ENCODE measurements around the gene CFAP61.
"Not testable (repeated sequence)": the region's sequence is repeated elsewhere in the genome, so short reads cannot be mapped to it uniquely, and the experiment has no call there.

The CFAP61 gene

GRCh38 chr20:20089939-20090338 lies 37.6 kb downstream of the CFAP61 start:
- DNase-seq (ENCODE audit: low read depth) = no peak

DNA sequence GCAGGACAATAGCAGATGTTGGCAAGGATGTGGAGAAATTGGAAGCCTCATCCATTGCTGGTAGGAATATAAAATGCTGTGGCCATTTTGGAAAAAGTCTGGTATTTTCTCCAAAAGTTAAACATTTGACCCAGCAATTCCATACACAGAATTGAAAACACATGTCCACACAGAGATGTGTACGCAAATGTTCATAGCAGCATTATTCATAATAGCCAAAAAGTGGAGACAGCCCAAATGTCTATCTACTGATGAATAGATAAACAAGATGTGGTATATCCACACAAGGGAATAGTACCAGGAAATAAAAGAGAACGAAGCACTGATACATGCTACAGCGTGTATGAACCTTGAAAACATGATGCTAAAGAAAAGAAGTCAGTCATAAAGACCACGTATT lies 40.5 kb downstream of the CFAP61 start:
- no peak for DNase-seq (ENCODE audit: low read depth)

- DNase-seq (ENCODE audit: low read depth) = no peak
Measured at GRCh38 chr20:20094410-20094809, 42.1 kb downstream of the CFAP61 start.

DNA sequence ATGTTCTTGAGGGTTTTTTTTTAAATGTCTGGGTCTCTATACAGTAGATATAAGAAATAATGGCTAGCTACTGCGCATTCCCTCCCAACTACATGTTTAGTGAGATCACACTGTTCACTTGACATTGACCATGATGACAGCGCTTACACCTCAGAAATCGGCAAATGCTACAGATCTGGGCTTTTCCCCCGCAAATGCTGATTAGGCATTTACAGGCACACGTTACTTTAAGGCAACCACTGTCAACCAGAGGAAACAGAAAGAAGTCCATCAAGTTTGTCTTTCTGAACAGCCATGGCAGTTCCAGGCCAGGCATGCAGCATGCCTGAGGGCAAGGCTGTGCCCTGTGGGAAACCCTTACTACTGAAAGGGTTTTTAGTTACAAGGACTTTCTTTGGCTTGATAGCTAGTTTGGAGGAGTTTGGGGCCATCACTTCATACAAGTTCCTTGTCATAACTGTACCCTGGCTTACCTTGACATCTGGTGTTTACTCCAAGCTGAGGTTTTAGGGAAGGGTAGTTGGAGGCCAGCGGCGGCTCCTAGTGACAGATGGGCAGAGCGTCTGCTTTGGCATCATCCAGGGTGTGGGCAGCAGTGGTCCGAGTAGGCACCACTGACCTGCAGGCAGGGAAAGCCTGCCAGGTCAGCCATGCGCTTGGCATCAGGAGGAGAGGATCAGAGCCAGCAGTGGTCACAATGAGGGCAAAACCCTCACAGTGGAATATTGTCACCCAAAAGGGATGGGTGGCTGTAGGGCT lies 43.0 kb downstream of the CFAP61 start:
- no peak for DNase-seq (ENCODE audit: low read depth)

- DNase-seq (ENCODE audit: low read depth) = no peak
Measured at GRCh38 chr20:20096421-20096820, 44.1 kb downstream of the CFAP61 start.

DNA sequence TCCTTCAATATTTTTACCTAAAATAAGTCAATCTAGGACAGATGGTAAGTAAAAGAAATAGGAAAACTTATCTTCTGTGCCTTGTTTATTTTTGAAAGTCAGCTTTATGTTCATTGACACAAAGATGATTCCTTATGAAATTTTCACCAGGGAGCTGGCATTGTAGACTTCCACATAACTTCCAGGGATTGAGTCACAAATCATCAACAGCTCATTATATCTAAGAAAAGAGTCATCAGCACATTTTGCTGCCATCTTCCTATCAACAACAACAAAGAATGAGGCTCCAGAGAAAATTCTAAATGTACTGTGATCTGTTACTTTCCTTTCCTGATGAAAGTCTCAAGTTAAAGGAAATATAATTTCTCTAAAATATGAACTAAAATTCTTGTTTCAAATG lies 48.5 kb downstream of the CFAP61 start:
- DNase-seq (ENCODE audit: low read depth) = no peak

DNA sequence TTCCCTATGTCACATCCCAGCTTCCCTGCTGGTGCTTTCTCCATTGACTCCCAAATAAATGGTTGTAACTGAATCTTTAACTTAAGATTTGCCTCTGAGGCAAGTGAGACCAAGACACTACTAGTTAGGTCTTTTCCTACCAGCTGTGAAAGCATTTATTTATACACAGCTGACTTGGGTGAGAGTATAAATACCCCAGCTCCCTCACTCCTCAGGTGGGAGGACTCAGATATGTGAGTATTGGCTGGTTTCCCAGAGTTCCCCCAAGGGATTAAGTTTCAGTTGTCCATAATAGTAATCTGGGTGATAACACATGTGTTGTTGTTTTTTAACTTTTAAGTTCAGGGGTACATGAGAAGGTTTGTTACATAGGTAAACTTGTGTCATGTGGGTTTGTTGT lies 49.8 kb downstream of the CFAP61 start:
- DNase-seq (ENCODE audit: low read depth) = no peak

DNA sequence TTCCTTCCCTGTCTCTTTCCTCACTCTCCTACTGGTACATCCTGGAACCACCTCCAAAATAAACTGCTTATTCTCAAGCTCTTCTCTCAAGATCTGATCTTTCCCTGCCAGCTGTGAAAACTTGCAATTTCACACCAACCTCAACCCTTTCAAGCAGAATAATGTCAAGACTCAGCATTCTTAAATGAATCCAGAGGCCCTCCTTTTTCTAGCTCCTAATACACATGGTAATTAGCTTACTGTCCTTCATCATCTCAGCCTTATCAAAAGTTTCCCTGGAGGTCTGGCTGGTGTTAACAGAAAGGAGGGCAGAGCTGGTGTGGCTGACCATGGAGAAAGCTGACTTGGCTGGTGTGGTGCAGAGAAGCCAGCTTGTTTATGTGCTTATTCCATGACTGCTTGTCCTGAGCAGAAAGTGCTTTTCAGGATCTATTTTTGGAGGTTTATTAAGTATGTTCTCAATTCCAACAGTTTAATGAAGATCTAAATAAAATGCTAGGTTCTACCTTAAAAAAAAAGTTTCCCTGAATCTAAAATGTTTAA lies 50.5 kb downstream of the CFAP61 start:
- no peak for DNase-seq (ENCODE audit: low read depth)

GRCh38 chr20:20103486-20103885 lies 51.2 kb downstream of the CFAP61 start:
- no peak for DNase-seq (ENCODE audit: low read depth)

DNA sequence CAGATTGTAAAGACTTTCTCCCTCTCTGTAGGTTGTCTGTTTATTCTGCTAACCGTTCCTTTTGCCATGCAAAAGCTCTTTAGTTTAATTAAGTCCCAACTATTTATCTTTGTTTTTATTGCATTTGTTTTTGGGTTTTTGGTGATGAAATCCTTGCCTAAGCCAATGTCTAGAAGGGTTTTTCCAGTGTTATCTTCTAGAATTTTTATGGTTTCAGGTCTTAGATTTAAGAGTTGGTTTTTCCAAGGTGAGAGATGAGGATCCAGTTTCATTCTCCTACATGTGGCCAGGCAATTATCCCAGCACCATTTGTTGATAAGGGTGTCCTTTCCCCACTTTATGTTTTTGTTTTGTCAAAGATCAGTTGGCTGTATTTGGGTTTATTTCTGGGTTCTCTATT lies 70.9 kb downstream of the CFAP61 start:
- DNase-seq (ENCODE audit: low read depth) = not testable (repeated sequence)

GRCh38 chr20:20130399-20130798 lies 78.1 kb downstream of the CFAP61 start:
- DNase-seq (ENCODE audit: low read depth) = peak; percentile 3

DNA sequence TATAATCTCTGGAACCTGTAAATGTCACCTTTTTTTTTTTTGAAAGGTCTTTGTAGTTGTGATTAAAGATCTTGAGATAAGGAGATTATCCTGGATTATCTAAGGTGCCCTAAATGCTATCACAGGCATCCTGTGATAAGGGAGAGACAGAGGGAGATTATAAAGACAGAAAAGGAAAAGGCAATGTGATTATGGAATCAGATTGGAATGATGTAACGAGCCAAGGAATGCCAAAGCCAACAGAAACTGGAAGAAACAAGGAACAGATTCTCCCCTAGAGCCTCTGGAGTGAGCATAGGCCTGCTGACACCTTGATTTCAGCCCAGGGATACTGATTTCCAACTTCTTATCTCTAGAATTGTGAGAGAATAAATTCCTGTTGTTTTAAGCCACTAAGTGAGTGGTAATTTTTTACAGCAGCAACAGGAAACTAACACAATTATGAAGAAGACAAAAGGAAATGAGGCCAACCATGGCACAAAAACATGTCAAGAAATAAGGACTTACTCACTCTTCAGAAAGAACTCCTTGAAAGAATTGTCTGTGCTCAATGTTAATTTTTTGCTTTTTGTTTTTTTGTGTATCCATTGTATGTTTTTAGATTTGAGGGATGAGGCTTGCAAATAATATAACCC lies 82.7 kb downstream of the CFAP61 start:
- DNase-seq (ENCODE audit: low read depth) = no peak

DNA sequence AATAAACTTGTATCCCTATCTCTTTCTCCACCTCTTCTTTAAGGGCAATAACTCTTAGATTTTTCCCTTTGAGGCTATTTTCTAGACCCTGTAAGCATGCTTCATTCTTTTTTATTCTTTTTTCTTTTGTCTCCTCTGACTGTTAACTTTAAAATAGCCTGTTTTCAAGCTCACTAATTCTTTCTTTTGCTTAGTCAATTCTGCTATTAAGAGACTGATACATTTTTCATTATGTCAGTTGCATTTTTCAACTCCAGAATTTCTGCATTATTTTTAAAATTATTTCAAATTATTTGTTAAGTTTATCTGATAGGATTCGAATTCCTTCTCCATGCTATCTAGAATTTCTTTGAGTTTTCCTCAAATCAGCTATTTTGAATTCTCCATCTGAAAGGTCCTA lies 84.0 kb downstream of the CFAP61 start:
- no peak for DNase-seq (ENCODE audit: low read depth)

DNA sequence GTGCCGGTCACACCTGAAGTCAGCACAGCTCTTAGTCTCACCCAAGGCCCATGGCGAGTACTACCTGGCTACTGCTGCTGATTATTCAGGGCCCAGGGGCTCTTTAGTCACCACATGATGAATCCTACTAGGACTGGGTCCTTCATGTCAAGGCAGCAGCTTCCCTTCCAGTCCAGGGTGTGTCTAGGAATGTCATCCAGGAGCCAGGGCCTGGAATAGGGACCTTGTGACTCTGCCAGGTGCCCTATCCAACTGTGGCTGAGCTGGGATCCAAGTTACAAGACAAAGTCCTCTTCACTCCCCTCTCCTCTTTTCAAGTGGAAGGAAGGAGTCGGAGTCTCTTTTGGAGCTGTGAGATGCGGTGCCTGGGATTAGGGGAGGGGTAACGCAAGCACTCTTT lies 85.5 kb downstream of the CFAP61 start:
- no peak for DNase-seq (ENCODE audit: low read depth)

DNA sequence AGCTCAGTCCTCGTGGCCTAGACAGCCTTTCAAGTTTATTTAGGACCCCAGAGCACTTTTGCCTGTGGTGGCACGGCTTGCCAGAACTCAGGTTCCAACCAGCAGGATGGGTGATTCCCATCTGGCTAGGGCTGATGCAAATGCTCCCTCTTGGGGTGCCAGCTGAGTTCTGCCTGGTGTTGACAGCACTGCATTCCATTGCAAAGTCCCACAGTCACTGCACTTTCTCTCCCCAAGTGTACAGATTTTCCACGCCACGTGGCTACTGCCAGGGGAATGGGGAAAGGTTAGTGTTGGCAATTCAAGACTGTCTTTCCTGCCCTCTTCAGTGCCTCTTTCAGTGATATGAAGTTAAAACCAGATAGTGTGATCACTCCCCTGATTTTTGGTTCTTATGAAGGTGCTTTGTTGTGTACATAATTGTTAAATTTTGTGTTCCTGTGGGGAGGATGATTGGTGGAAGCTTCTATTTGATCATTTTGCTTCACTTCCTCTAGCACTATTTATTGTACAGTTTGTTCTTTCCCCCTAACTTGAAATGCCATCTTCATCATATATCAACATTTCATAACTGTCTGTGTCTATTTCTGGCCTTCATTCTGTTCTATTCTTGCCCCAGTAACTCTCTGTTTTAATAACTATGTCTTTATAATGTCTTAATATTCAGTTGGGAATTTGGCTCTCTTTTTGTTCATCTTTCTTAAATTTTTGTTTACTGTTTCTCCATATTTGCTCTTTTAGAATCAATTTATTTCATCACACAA lies 86.2 kb downstream of the CFAP61 start:
- no peak for DNase-seq (ENCODE audit: low read depth)

- DNase-seq (ENCODE audit: low read depth) = no peak
Measured at GRCh38 chr20:20139403-20139802, 87.1 kb downstream of the CFAP61 start.

DNA sequence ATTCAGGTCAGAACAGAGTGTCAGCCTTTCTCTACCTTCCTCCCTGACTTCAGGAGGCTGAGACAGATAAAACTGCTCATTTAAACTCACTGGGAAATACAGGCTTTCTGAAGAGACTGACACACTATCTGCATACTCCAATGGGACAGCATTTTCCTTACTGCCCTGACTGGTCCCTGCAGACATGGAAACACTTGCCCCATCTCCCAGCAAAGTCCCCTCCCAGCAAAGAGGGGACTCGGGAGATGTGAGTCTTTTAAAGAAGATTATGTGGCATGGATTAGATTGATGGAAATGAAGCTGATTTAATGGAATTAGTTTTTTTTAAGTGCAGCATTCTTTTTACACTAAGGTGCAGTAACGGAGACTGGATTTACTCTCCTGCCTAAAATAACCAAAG lies 90.8 kb downstream of the CFAP61 start:
- DNase-seq (ENCODE audit: low read depth) = no peak

DNA sequence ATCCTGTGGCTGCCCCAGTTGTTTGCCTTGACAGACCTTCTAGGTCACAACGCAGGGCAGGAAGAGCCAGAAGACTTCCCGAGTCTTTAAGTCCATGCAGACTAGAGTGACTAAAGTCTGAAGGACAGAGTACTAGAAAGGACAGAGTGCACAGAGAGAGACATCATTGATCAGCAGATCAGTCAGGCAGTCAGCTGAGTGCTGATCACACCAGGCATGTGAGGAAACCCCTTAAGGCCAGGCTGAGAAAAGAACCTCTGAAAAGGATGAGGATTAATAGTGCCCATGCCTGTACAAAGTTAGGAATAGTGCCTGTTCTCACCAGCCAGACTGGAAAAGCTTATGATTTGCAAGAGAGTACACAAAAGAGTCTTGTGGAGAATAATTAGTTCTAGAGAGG lies 91.3 kb downstream of the CFAP61 start:
- no peak for DNase-seq (ENCODE audit: low read depth)

- no peak for DNase-seq (ENCODE audit: low read depth)
Measured at GRCh38 chr20:20148779-20149178, 96.4 kb downstream of the CFAP61 start.

DNA sequence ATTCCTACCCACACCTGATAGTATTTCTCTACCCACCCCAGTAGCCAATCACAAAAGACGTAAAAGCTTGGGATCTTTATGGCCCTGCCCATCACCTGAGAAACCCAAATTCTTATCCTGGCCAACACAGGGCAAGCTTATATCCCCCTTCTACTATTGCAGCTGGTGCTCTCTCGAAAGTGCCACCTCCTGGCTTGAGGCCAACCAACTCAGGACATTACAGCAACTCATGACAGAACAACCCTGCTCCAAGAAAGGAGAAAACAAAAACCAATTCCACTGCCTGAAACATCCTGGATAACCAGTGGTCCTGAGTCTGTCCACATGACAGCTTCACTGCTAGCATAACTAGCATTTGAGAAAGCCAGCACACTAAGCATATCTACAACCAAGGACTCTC lies 97.9 kb downstream of the CFAP61 start:
- DNase-seq (ENCODE audit: low read depth) = no peak

GRCh38 chr20:20160520-20160919 lies 108.2 kb downstream of the CFAP61 start:
- DNase-seq (ENCODE audit: low read depth) = no peak

GRCh38 chr20:20161611-20162010 lies 109.3 kb downstream of the CFAP61 start:
- no peak for DNase-seq (ENCODE audit: low read depth)

- DNase-seq (ENCODE audit: low read depth) = no peak
Measured at GRCh38 chr20:20167698-20168097, 115.4 kb downstream of the CFAP61 start.

Data from iris pigment epithelial cell (primary cell).